Esophagus squamous epithelium (tissue), 5 donors: ENCODE results near the gene CYB5R2. TPM values are rescaled to one million over a fixed set of nuclear protein-coding genes. Genes with fewer than 3 reads are reported as not detected.

Source experiments
- DNase-seq: peaks from one replicate; lab custom pipeline; 2025; lab: John Stamatoyannopoulos, UW
- H3K27ac ChIP-seq, 4 donors: fragments of 200-600 bp; sonication (generic); one replicate each; pipeline ENCODE4 v1.5.1; 2016 to 2019; ENCODE audit warnings: mild to moderate bottlenecking in 1 of 4
- H3K27me3 ChIP-seq, 4 donors: fragments of 200-600 bp; sonication (generic); 1 replicate in 3 of 4; 2 replicates in 1 of 4; pipeline versions ENCODE4 v1.5.1 to v1.6.0; 2017 to 2021; ENCODE audit warnings: antibody characterized with exemption in 1 of 4
- H3K36me3 ChIP-seq, 3 donors: fragments of 200-600 bp; sonication (generic); one replicate each; pipeline ENCODE4 v1.5.1; 2016 to 2019
- H3K4me1 ChIP-seq, 3 donors: fragments of 200-600 bp; sonication (generic); one replicate each; pipeline ENCODE4 v1.5.1; 2017 to 2019
- H3K4me3 ChIP-seq, 4 donors: fragments of 200-600 bp; sonication (generic); 1 replicate in 3 of 4; 2 replicates in 1 of 4; pipeline ENCODE4 v1.5.1; 2016 to 2019; ENCODE audit warnings: mild to moderate bottlenecking in 2 of 4, moderate library complexity in 1 of 4
- H3K9me3 ChIP-seq, 3 donors: fragments of 200-600 bp; sonication (generic); one replicate each; pipeline ENCODE4 v1.5.1; 2016 to 2019
- POLR2A ChIP-seq, 4 donors: fragments of 450-650 bp; IDR thresholded peaks; one replicate each; pipeline ENCODE4 v1.6.1; 2017; ENCODE audit warnings: antibody characterized with exemption in 4 of 4, mild to moderate bottlenecking in 4 of 4, moderate library complexity in 3 of 4
- WGBS, 2 donors: methylation state at CpG; one replicate each; pipeline ENCODE4 v1.1.5; 2018; 5-methylcytosine and 5-hydroxymethylcytosine counted together
- intact Hi-C: fragments of 100-400 bp; cut with DNase I; formaldehyde crosslinking; loops from one replicate; pipeline ENCODE4 v1.15.0; 2022
- total RNA-seq, 4 donors: library from RNA; depleted of rRNA; stranded (reverse); fragments of >200 nt; gene quantifications; one replicate each; pipeline ENCODE4 v1.1.0, GENCODE V29; 2016
- TF ChIP-seq, protein P1 (sequence below), 6 experiments: fragments of 450-650 bp in 4 of 6; fragments of 200-600 bp in 2 of 6; sonication (generic) in 2 of 6; IDR thresholded peaks; one replicate each; pipeline ENCODE4 v1.5.1; 2016 to 2019; ENCODE audit warnings: antibody characterized with exemption in 6 of 6, mild to moderate bottlenecking in 4 of 6, moderate library complexity in 4 of 6
- donor health status: DM: yes; HTN: yes; CAD: no.

The CYB5R2 gene
- total RNA-seq, 4 donors from 2014 or later = 7.6 to 56.9 (median 18.0) TPM

GRCh38 chr11:7671347-7672215, 1.7 kb downstream of the CYB5R2 start:
- Histone ChIP-seq H3K27me3 (peaks cover 0 to 40% (median 0%) of the 10 kb centered on the region in 4 donors), H3K27ac (peak overlapping the region; percentile 37 to 90 (median 83)), H3K4me3 (no peak overlapping the region), H3K36me3 (peaks cover 0 to 19% (median 0%) of the 10 kb centered on the region in 3 donors), H3K9me3 (no peaks in the 10 kb centered on the region), H3K4me1 (peaks cover 13 to 76% (median 18%) of the 10 kb centered on the region in 3 donors)
- TF ChIP-seq POLR2A (IDR thresholded peaks at IDR 0.05) = no peak
- TF ChIP-seq, protein P1, sequence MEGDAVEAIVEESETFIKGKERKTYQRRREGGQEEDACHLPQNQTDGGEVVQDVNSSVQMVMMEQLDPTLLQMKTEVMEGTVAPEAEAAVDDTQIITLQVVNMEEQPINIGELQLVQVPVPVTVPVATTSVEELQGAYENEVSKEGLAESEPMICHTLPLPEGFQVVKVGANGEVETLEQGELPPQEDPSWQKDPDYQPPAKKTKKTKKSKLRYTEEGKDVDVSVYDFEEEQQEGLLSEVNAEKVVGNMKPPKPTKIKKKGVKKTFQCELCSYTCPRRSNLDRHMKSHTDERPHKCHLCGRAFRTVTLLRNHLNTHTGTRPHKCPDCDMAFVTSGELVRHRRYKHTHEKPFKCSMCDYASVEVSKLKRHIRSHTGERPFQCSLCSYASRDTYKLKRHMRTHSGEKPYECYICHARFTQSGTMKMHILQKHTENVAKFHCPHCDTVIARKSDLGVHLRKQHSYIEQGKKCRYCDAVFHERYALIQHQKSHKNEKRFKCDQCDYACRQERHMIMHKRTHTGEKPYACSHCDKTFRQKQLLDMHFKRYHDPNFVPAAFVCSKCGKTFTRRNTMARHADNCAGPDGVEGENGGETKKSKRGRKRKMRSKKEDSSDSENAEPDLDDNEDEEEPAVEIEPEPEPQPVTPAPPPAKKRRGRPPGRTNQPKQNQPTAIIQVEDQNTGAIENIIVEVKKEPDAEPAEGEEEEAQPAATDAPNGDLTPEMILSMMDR (IDR thresholded peaks at IDR 0.05) = no peak
- intact Hi-C loops = no loop called here
- no peak for DNase-seq
- WGBS, 2 donors = 51 to 52% methylated on average over 7 to 9 of the region's 10 CpGs

DNA sequence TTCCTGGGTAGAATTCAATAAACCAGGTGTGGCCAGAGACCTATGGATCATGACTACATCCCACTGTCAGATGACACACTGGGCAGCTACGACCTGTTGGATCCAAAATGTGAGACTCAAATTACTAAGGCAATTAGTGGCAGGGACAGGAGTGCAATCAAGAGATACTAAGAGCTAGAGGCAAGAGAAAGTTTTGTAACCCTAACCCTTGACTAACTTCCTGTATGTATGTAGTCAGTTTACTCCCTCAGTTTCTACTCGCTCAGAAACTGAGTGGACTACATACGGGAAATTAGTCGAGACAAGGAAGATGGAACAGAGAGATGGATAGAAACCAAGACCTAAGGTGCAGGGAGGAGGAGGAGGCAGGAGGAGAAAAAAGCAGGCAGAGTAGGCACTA, 2.7 kb downstream of the CYB5R2 start:
- peaks cover 0 to 40% (median 0%) of the 10 kb centered on the region in 4 donors for H3K27me3 ChIP-seq
- H3K9me3 ChIP-seq = no peaks in the 10 kb centered on the region
- peaks cover 0 to 26% (median 0%) of the 10 kb centered on the region in 3 donors for H3K36me3 ChIP-seq
- peak overlapping the region; percentile 37 to 90 (median 83) for H3K27ac ChIP-seq
- intact Hi-C loops = no loop called here
- no peak overlapping the region for H3K4me3 ChIP-seq
- WGBS, 2 donors = 39 to 55% methylated on average over 3 to 4 of the region's 4 CpGs
- TF ChIP-seq, protein P1 (IDR thresholded peaks at IDR 0.05) = no peak
- TF ChIP-seq POLR2A (IDR thresholded peaks at IDR 0.05) = no peak
- H3K4me1 ChIP-seq = peaks cover 9 to 85% (median 18%) of the 10 kb centered on the region in 3 donors
- no peak for DNase-seq

- intact Hi-C loops = no loop called here
These were observed 4.4 kb downstream of the CYB5R2 start for GRCh38 chr11:7668911-7669310.

GRCh38 chr11:7668464-7668863, 4.8 kb downstream of the CYB5R2 start:
- peak overlapping the region; percentile 61 to 90 (median 70) for H3K27ac ChIP-seq
- H3K4me1 ChIP-seq = peaks cover 9 to 75% (median 10%) of the 10 kb centered on the region in 3 donors
- intact Hi-C loops = no loop called here
- H3K9me3 ChIP-seq = no peaks in the 10 kb centered on the region
- no peak for TF ChIP-seq POLR2A (IDR thresholded peaks at IDR 0.05)
- TF ChIP-seq, protein P1 (IDR thresholded peaks at IDR 0.05) = no peak
- WGBS, 2 donors = 53 to 68% methylated on average over 7 of the region's 7 CpGs
- H3K4me3 ChIP-seq = no peak overlapping the region
- no peak for DNase-seq
- peaks cover 0 to 26% (median 0%) of the 10 kb centered on the region in 4 donors for H3K27me3 ChIP-seq
- H3K36me3 ChIP-seq = peaks cover 0 to 45% (median 0%) of the 10 kb centered on the region in 3 donors

More at GRCh38 chr11:7668911-7669310, 4.4 kb downstream of the CYB5R2 start:
- H3K9me3 ChIP-seq = no peaks in the 10 kb centered on the region
- H3K27me3 ChIP-seq = peaks cover 0 to 30% (median 0%) of the 10 kb centered on the region in 4 donors
- peaks cover 9 to 80% (median 11%) of the 10 kb centered on the region in 3 donors for H3K4me1 ChIP-seq
- peak overlapping the region; percentile 61 to 90 (median 70) for H3K27ac ChIP-seq
- H3K36me3 ChIP-seq = peaks cover 0 to 43% (median 0%) of the 10 kb centered on the region in 3 donors
- H3K4me3 ChIP-seq = no peak overlapping the region
- TF ChIP-seq, protein P1 (IDR thresholded peaks at IDR 0.05) = no peak
- no peak for TF ChIP-seq POLR2A (IDR thresholded peaks at IDR 0.05)
- DNase-seq = no peak
- WGBS, 2 donors = 53 to 60% methylated on average over 5 of the region's 5 CpGs

GRCh38 chr11:7667460-7667859, 5.8 kb downstream of the CYB5R2 start:
- Histone ChIP-seq H3K9me3 (no peaks in the 10 kb centered on the region), H3K27me3 (peaks cover 0 to 16% (median 0%) of the 10 kb centered on the region in 4 donors), H3K36me3 (peaks cover 0 to 48% (median 0%) of the 10 kb centered on the region in 3 donors), H3K4me3 (no peak overlapping the region), H3K27ac (no peak overlapping the region), H3K4me1 (peaks cover 2 to 65% (median 4%) of the 10 kb centered on the region in 3 donors)
- 86 to 100% methylated on average over 2 of the region's 2 CpGs for WGBS, 2 donors
- no peak for DNase-seq
- TF ChIP-seq, protein P1 (IDR thresholded peaks at IDR 0.05) = no peak
- no peak for TF ChIP-seq POLR2A (IDR thresholded peaks at IDR 0.05)
- intact Hi-C loops = no loop called here
